Measurements from ENCODE around the gene ADGRA3.

ADGRA3 gene

DNA sequence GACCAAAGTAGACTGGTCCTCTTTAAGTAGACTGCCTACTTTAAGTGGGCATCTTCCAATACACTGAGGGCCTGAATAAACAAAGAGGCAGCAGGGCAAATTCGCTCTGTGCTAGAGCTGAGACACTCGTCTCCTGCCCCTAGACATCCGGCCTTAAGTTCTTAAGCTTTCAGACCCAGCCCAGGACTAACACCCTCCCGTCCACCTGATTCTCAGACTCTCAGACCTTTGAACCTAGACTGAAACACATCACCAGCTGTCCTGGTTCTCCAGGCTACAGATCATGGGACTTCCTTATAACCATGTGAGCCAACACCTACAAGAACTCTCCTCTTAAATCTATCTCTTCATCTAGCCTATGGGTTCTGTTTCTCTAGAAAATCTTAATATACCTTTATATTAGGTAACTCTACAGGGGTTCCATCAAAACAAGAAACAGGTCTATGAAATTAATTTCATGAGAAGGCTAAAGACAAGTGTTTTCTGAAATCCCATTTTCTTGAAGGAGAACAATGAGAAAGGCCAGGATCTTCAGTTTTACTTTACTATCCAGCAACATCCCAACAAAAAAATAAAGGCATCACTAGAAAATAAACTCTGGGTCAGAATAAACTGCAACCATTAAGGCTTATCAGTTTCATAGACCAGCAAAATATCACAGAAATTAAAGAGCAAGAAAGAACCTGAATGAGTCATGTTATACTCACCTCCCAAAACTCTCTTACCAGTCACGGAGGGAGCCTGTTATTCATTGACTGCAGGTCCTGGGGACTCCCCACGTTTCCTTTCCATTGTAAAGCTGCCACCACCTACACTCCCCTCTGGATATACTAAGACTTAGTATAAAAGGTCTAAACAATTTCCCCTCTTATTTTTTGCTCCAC is 14.8 kb downstream of the ADGRA3 start:
- H3K4me3 ChIP-seq (ENCODE audit: low read length): no peak overlapping the region
- DNase-seq (ENCODE audit: low read depth): peak; percentile 94
- TF ChIP-seq, protein P1, sequence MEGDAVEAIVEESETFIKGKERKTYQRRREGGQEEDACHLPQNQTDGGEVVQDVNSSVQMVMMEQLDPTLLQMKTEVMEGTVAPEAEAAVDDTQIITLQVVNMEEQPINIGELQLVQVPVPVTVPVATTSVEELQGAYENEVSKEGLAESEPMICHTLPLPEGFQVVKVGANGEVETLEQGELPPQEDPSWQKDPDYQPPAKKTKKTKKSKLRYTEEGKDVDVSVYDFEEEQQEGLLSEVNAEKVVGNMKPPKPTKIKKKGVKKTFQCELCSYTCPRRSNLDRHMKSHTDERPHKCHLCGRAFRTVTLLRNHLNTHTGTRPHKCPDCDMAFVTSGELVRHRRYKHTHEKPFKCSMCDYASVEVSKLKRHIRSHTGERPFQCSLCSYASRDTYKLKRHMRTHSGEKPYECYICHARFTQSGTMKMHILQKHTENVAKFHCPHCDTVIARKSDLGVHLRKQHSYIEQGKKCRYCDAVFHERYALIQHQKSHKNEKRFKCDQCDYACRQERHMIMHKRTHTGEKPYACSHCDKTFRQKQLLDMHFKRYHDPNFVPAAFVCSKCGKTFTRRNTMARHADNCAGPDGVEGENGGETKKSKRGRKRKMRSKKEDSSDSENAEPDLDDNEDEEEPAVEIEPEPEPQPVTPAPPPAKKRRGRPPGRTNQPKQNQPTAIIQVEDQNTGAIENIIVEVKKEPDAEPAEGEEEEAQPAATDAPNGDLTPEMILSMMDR (IDR thresholded peaks at IDR 0.05; ENCODE audit: insufficient read depth, low read depth, low read length, missing control alignments): no peak

DNA sequence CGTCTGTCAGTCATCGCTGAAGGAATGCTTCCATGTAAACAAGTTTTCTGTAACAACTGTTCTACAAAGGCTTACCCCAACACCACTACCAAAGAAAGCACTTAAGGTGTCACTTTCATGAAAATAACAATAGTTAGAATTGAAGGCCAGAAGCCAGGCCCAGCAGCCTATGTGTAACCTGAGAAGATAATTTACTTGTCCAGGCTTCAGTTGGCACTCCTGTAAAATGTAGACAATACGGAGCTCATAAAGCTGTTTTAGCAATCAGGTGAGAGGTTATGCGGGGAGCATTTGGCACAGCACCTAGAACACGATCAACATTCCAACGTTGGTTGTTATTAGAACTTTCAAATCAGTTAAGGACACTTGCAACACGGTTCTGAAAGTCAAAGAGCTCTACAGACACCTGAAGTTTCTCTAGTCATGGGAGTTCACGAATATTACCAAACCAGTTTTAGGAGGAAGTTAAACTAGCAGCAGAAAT is 15.7 kb downstream of the ADGRA3 start:
- peak; percentile 70 for DNase-seq (ENCODE audit: low read depth)
- TF ChIP-seq, protein P1 (IDR thresholded peaks at IDR 0.05; ENCODE audit: insufficient read depth, low read depth, low read length, missing control alignments): no peak
- H3K4me3 ChIP-seq (ENCODE audit: low read length): no peak overlapping the region

DNA sequence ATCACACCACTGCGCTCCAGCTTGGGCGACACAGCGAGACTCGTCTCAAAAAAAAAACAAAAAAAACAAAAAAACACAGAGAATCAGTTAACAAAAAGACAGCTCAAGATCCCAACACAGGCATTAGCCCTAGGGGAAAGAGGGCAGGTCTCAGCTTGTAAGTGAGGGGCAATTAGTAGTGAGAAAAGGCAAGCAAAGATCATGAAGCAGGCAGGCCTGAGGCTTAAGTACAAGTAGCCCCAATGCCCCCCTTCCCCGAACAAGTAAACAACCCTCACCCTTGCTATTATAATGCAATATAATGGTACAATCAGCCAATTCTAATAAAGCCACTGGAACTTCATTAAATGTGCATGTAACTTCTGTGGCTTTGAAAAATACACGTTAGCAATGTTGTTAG is 17.0 kb downstream of the ADGRA3 start:
- TF ChIP-seq, protein P1 (IDR thresholded peaks at IDR 0.05; ENCODE audit: insufficient read depth, low read depth, low read length, missing control alignments): no peak
- no peak overlapping the region for H3K4me3 ChIP-seq (ENCODE audit: low read length)
- peak; percentile 77 for DNase-seq (ENCODE audit: low read depth)

- DNase-seq (ENCODE audit: low read depth): peak; percentile 45
- TF ChIP-seq, protein P1 (IDR thresholded peaks at IDR 0.05; ENCODE audit: insufficient read depth, low read depth, low read length, missing control alignments): no peak
- no peak overlapping the region for H3K4me3 ChIP-seq (ENCODE audit: low read length)
These were observed 19.6 kb downstream of the ADGRA3 start for GRCh38 chr4:22496165-22496813.

GRCh38 chr4:22493523-22493922 is 22.3 kb downstream of the ADGRA3 start:
- DNase-seq (ENCODE audit: low read depth): peak; percentile 40
- TF ChIP-seq, protein P1 (IDR thresholded peaks at IDR 0.05; ENCODE audit: insufficient read depth, low read depth, low read length, missing control alignments): no peak
- H3K4me3 ChIP-seq (ENCODE audit: low read length): no peak overlapping the region

DNA sequence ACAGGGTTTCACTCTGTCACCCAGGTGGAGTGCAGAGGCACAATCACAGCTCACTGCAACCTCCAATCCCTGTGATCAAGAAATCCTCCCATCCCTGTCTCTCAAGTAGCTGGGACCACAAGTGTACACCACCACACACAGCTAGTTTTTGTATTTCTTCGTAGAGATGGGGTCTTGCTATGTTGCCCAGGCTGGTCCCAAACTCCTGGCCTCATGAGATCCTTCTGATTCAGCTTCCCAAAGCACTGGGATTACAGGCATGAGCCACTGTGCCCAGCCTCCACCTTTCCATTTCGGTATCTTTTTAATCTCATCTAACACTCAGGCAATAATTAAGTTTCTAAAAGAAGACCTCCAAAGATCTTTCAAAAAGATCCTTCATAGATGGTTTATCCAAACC is 22.9 kb downstream of the ADGRA3 start:
- TF ChIP-seq, protein P1 (IDR thresholded peaks at IDR 0.05; ENCODE audit: insufficient read depth, low read depth, low read length, missing control alignments): no peak
- DNase-seq (ENCODE audit: low read depth): no peak
- no peak overlapping the region for H3K4me3 ChIP-seq (ENCODE audit: low read length)
